Activated T-helper 2 cell treated with anti-CD3 and anti-CD28 coated beads, Interferon-gamma antibody, Interleukin-2, Interleukin-4, amounts not matched to agents 10 μg/mL and 5 μg/mL and 100 μg/mL, durations not matched to agents 14 hours and 24 hours and 36 hours (primary cell): Measurements from ENCODE around the gene TSPAN3. TPM values are rescaled to one million over a fixed set of nuclear protein-coding genes. Genes with fewer than 3 reads are reported as not detected.

Experiments
- DNase-seq: peaks from one replicate; pipeline ENCODE4 v3.0.0; 2021; ENCODE audit warnings: low spot score
- H3K27ac Mint-ChIP-seq: one replicate; pipeline ENCODE4 v1.8.0; 2021; ENCODE audit warnings: mixed read lengths
- H3K27me3 Mint-ChIP-seq: one replicate; pipeline ENCODE4 v1.8.0; 2021; ENCODE audit warnings: low read depth, mixed read lengths
- H3K36me3 Mint-ChIP-seq: one replicate; pipeline ENCODE4 v1.8.0; 2021; ENCODE audit warnings: low read depth, mixed read lengths
- H3K4me1 Mint-ChIP-seq: one replicate; pipeline ENCODE4 v1.8.0; 2021; ENCODE audit warnings: low read depth, mixed read lengths
- H3K4me3 Mint-ChIP-seq: one replicate; pipeline ENCODE4 v1.8.0; 2021; ENCODE audit warnings: low read depth, mild to moderate bottlenecking, moderate library complexity, mixed read lengths
- H3K9me3 Mint-ChIP-seq: one replicate; pipeline ENCODE4 v1.8.0; 2021; ENCODE audit warnings: mixed read lengths
- intact Hi-C: fragments of 100-400 bp; cut with micrococcal nuclease; formaldehyde crosslinking; loops from one replicate; pipeline ENCODE4 v1.15.1; 2023
- total RNA-seq: library from RNA; stranded (reverse); gene quantifications from 2 replicates; pipeline ENCODE4 v1.2.3, GENCODE V29; 2022

Gene TSPAN3
- total RNA-seq, 1 donor from 2014 or later = 40.1 TPM

DNA sequence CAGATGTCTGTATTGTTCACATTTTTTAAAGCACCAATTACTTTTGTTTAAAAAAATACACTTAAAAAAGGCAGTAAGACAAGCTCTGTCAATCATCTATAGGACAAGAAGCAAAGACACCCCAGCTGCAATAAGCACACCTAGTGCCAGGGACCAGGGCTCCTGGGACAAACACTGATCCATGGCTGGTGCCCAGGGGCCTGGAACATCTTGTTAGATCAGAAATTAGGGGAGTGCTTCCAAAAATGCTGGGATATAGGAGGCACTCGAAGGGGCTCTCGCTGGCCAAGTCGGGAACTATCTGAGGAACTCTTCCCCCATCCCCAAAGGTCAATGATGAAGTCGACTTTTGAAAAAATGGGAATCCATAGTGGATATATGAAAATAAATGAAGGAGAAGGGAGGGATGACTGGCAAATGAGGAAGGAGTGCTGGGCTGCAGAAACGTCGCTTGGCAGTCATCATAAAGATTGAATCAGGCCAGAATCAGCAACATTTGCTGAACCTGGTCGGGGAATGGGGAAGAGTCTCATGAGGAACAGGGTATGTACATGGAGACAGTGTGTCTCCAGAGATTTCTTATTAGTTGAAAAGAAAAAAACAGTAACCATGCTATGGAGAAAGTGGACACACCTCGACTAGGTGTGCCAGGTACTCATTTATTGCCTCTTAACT is 28.5 kb downstream of the TSPAN3 start:
- peaks cover 7% of the 10 kb centered on the region for H3K4me1 Mint-ChIP-seq
- no peak overlapping the region for H3K27ac Mint-ChIP-seq
- H3K9me3 Mint-ChIP-seq = peaks cover 2% of the 10 kb centered on the region
- H3K27me3 Mint-ChIP-seq = no peaks in the 10 kb centered on the region
- intact Hi-C loops = no loop called here
- H3K36me3 Mint-ChIP-seq = peaks cover 52% of the 10 kb centered on the region
- no peak for DNase-seq
- no peak overlapping the region for H3K4me3 Mint-ChIP-seq

DNA sequence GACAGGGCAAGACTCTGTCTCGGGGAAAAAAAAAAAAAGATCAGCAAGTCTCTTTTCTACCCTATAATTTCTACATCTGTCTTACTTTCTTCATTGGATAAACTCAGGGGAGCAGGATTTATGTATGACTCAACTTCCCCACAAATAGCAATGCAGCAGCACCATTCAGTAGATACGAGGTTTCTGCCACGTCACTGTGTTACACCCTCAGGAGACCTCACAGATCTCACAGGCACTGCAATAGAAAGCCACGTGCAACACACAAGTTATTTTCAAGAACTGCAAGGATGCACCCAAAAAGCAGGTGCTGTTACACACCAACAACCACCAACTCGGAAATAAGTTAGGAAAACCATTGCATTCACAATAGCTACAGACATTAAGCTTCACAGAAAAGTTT is 30.2 kb downstream of the TSPAN3 start:
- peaks cover 7% of the 10 kb centered on the region for H3K4me1 Mint-ChIP-seq
- H3K36me3 Mint-ChIP-seq = peaks cover 56% of the 10 kb centered on the region
- H3K4me3 Mint-ChIP-seq = no peak overlapping the region
- H3K9me3 Mint-ChIP-seq = peaks cover 6% of the 10 kb centered on the region
- peak overlapping the region; percentile 2 for H3K27ac Mint-ChIP-seq
- DNase-seq = no peak
- no peaks in the 10 kb centered on the region for H3K27me3 Mint-ChIP-seq
- intact Hi-C loops = no loop called here

DNA sequence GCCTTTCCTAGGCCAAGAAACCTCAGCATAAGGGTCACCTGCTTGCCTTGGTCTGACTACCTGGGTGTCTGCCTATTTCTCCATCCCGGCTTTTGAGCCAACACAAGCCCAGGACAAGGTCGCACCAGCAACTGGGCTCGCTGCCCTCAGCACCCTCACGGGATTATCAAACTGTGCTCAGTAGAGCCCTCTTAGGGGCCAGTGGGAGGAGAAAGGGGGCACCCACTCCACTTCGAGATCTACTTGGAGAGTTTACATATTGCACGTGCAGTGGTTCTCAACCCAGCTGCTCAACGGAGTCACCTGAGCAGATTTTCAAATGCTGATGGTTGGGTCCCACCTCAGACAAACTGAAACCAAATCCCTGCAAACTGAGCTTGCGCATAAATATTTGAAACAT is 31.1 kb downstream of the TSPAN3 start:
- Mint-ChIP-seq H3K27me3 (no peaks in the 10 kb centered on the region), H3K9me3 (peaks cover 6% of the 10 kb centered on the region), H3K4me1 (peaks cover 7% of the 10 kb centered on the region), H3K27ac (no peak overlapping the region), H3K4me3 (no peak overlapping the region), H3K36me3 (peaks cover 57% of the 10 kb centered on the region)
- peak; percentile 8 for DNase-seq
- intact Hi-C loops = no loop called here

DNA sequence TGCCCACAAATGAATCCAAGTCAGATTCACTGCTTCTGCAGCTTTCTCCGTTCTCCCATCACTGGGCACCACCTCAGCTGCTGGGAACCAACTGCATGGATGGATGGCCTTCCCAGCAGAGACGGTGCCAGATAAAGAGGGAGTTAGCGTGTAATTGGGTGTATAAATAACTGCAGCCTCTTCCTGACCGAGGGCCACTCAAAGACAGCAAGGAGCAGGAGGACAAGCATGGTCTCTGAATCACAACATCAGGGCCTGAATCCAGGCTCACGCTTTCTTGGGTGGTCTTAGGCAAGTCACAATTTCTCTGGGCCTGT is 31.7 kb downstream of the TSPAN3 start:
- no peak for DNase-seq
- H3K9me3 Mint-ChIP-seq = peaks cover 6% of the 10 kb centered on the region
- H3K4me1 Mint-ChIP-seq = peaks cover 7% of the 10 kb centered on the region
- H3K4me3 Mint-ChIP-seq = no peak overlapping the region
- H3K36me3 Mint-ChIP-seq = peaks cover 63% of the 10 kb centered on the region
- H3K27ac Mint-ChIP-seq = no peak overlapping the region
- intact Hi-C loops = no loop called here
- no peaks in the 10 kb centered on the region for H3K27me3 Mint-ChIP-seq

DNA sequence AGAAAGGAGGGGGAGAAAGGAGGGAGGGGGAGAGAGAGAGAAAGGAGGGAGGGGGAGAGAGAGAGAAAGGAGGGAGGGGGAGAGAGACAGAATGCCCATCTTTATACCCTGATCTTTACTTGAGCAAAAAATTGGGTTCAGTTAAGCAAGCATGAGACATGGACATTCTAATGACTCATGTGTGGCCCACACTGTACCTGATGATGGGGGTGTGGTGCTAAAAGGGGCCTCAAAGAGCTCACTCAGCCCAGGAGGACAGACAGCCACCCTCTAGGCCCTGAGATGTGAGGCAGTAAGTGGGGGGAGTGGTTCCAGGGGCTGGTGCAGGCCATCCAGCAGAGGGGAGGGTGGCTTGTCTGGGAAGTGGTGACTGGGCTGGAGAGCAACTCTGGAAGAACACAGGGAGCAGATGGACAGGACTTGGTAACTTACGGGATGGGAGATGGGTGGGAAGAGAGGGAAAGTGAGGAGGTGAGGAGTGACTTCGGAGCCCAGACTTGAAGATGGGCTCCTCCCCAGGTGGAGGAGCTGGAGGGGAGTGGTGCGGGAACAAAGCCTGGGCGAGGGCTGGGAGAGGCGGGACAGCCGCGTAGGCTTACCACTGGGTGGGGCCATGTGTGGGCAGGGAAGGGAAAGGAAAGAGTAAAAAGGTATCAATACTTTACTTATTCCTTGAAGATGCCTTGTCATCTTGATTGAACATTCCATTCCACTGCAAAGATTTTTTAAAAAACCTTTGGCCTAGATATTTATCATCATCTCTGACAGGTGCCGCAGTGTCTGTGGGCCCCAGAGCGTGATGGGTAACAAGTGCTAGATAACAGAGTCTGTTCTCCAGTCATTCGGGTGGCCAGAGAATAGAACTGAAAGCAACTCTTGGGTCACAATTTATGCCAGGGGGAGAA is 32.3 kb downstream of the TSPAN3 start:
- H3K27me3 Mint-ChIP-seq = no peaks in the 10 kb centered on the region
- H3K9me3 Mint-ChIP-seq = peaks cover 6% of the 10 kb centered on the region
- DNase-seq = peak; percentile 9
- peaks cover 67% of the 10 kb centered on the region for H3K36me3 Mint-ChIP-seq
- intact Hi-C loops = no loop called here
- no peak overlapping the region for H3K4me3 Mint-ChIP-seq
- H3K27ac Mint-ChIP-seq = peak overlapping the region; percentile 76
- H3K4me1 Mint-ChIP-seq = peaks cover 7% of the 10 kb centered on the region

DNA sequence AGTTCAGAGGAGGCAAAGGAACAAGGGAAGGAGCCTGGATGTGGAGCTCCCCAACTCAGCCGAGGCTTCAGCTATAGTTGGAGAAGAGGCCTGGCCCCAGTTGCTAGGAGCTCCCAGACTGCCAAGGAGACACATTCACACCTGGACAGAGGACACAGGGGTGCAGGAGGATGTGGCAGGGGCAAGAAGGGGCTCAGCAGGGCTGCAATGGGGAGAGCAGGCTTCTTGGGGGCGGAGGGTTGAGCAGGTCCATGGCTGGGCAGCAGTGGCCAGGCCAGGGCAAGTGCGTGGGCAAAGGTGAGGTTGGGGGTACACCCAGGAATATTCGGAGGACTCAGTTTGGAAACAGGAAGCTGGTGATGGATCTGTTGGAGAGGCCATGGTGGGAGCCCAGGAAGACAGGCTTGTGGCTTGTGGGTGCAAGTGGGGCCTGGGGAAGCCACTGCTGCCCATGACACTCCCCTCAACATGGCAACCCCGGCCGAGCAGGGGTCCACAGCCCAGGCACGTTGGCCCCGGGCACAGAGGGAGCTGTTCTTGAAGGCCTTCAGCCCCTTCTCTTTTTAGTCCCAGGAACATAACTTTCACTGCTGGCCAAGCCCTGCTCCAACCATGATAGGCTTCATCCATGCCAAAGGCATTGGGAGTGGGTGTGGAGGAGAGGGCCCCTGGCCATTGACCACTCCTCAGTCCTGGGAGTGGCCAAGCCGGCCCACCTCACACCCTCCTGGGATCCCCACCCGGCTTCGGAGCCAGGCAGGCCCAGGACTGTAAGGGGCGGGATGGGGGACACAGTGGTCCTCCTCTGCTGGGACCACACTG is 33.3 kb downstream of the TSPAN3 start:
- peaks cover 67% of the 10 kb centered on the region for H3K36me3 Mint-ChIP-seq
- no peak overlapping the region for H3K4me3 Mint-ChIP-seq
- peaks cover 7% of the 10 kb centered on the region for H3K4me1 Mint-ChIP-seq
- intact Hi-C loops = no loop called here
- DNase-seq = peak; percentile 8
- H3K27ac Mint-ChIP-seq = peak overlapping the region; percentile 33
- no peaks in the 10 kb centered on the region for H3K27me3 Mint-ChIP-seq
- H3K9me3 Mint-ChIP-seq = peaks cover 6% of the 10 kb centered on the region

DNA sequence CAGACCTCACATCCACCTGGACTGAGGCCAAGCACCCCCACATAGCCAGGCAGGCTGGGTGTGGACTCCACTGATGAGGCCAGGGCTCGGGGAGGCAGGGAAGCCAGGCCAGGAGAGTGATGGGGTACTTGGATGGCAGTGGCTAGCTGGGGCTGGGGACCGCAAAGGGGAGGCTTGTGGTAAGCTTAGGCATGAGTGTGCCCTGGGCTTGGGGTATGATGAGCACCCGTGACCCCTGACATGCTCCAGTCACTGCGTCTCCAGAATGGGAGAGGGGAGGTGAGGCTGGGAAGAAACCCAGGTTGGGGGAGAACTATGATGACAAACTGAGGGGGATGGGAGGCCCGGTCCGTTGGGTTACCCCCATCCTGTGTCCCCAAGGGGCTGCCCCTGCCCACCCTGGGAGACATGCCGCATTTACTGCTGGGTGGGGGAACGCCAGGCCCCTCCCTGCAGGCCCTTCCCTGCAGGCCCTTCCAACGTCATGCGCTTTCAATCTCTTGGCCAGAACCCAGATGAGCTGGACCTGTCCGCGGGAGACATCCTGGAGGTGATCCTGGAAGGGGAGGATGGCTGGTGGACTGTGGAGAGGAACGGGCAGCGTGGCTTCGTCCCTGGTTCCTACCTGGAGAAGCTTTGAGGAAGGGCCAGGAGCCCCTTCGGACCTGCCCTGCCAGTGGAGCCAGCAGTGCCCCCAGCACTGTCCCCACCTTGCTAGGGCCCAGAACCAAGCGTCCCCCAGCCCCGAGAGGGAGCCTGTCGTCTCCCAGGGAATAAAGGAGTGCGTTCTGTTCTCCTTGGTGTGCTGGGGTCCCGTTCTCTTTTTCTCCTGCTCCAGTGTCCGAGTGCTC is 34.1 kb downstream of the TSPAN3 start:
- H3K4me3 Mint-ChIP-seq = no peak overlapping the region
- DNase-seq = peak; percentile 7

DNA sequence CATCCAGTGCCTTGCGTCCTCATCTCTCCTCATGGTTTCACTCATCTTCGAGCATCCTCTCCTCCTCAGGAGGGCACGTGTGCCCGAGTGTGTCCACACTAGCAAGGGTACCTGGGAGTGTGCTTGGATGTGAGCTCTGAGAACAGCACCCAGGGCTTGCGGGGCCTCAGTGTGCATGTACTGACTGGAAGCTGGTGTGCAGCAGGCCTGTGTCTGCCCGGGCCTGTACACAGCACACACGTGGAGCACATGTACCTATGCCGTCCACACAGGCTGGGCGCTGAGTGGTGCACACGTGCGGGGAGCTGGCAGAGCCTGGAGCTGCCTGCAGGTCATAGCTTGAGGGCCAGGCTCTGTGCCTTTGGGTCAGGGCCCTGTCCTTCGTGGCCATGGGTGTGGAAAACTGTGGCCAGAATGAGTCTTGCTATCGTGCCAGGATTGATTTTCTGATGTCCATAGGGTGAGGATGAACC is 34.9 kb downstream of the TSPAN3 start:
- Mint-ChIP-seq H3K36me3 (peaks cover 75% of the 10 kb centered on the region), H3K27me3 (no peaks in the 10 kb centered on the region), H3K4me3 (no peak overlapping the region), H3K9me3 (peaks cover 6% of the 10 kb centered on the region), H3K27ac (peak overlapping the region; percentile 33), H3K4me1 (peaks cover 7% of the 10 kb centered on the region)
- intact Hi-C loops = no loop called here
- peak; percentile 5 for DNase-seq

More for the DNA sequence above, 34.1 kb downstream of the TSPAN3 start:
- no peaks in the 10 kb centered on the region for H3K27me3 Mint-ChIP-seq
- peaks cover 7% of the 10 kb centered on the region for H3K4me1 Mint-ChIP-seq
- intact Hi-C loops = no loop called here
- peak overlapping the region; percentile 49 for H3K27ac Mint-ChIP-seq
- peaks cover 67% of the 10 kb centered on the region for H3K36me3 Mint-ChIP-seq
- peaks cover 6% of the 10 kb centered on the region for H3K9me3 Mint-ChIP-seq

DNA sequence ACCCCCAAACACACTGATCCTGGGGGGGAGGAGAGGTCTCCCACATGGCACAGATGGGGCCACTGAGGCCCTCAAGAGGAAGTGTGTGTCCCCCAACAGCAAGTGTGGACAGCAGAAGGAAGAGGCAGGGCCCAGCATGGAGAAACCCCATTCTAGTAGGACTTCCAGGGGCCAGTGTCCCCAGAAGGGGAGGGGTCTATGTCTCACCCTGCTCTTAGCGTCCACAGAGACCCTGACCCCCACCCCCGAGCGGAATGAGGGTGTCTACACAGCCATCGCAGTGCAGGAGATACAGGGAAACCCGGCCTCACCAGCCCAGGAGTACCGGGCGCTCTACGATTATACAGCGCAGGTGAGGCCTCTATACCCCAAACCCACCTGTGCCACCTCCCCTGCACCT is 35.3 kb downstream of the TSPAN3 start:
- Mint-ChIP-seq H3K9me3 (peaks cover 6% of the 10 kb centered on the region), H3K36me3 (peaks cover 72% of the 10 kb centered on the region), H3K27ac (no peak overlapping the region), H3K4me3 (no peak overlapping the region), H3K4me1 (peaks cover 4% of the 10 kb centered on the region), H3K27me3 (no peaks in the 10 kb centered on the region)
- DNase-seq = no peak
- intact Hi-C loops = no loop called here

DNA sequence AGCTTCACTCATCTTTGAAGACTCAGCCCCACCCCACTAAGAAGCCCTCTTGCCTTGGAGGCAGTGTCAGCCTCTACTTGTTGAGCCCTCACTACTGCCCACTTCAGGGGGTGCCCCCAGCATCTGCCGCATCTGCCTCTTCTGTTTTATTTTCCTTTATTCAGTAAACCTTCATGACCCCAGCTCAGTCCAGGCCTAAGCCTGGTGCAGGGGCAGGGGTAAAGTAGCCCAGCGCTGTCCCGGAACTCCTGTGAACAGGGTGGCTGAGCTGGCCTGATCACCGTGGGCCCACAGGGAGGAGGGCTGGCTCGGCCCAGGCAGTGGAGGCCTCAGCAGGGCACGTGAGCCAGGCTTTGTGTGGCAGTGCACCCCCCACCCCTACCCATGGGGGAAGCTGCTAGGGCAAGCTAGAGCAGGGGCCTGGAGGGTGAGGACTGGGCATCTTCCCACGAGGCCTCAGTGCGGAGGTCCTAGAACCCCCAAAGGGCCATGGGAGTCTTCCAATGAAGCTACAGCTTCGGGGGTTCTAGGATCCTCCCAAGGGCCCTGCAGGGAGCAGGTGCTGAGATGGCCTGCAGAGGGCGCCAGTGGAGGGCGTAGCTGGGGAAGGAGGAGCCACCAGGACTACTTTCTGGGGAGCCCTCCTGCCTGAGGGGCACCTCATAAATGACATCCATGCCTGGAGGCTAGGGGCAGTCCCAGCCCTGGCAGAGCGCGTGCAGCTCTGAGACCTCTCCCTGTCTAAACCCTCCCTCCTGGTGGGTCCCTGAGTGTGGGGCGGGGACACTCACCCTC is 36.0 kb downstream of the TSPAN3 start:
- Mint-ChIP-seq H3K27ac (no peak overlapping the region), H3K27me3 (no peaks in the 10 kb centered on the region), H3K36me3 (peaks cover 75% of the 10 kb centered on the region), H3K4me1 (peaks cover 4% of the 10 kb centered on the region), H3K4me3 (no peak overlapping the region), H3K9me3 (peaks cover 6% of the 10 kb centered on the region)
- intact Hi-C loops = no loop called here
- DNase-seq = no peak

DNA sequence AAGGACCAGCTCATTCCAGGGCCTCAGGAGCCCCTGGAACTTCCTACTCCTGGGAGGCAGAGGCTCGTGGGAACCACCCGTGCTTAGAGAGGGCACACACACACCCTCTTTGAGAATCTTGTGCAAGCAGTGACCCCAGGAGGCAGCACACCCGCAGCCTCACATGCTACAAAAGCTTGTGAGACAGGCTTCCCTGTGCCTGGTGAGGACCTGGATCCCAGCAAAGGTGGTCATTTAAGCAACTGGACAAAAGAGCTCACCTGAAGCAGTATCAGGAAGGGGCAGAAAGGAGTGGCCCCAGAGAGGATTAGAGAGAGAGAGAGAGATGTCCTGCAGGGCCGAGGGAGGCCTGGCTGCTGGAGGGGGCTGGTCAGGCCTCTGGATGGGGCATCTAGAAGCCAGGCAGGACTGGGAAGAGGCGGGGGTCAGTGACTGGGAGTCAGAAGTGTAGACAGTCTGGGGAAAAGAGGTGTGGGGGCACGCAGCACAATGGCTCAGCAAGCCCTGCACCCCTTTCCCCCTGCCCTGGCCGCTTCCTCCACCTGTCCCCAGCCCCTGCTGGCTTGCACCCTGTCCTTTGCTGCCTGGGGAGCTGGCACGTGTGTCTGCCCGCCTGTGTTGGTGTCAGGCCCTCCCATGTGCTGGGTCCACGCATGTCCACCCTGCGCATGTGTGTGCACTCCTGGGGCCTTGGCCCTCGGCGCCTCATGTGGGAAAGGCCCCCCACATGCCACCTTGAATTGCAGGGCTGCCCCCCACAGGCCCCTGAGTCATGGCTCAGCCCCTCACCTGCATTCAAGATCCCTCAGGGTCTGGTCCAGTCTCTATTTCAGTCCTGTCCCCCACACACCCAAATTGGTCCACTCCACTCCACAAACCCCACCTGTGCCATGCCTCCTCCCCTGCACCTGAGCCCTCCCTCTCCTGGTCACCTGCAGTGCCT is 36.9 kb downstream of the TSPAN3 start:
- Mint-ChIP-seq H3K27ac (no peak overlapping the region), H3K4me1 (peaks cover 4% of the 10 kb centered on the region), H3K4me3 (no peak overlapping the region), H3K27me3 (no peaks in the 10 kb centered on the region), H3K36me3 (peaks cover 75% of the 10 kb centered on the region), H3K9me3 (peaks cover 6% of the 10 kb centered on the region)
- DNase-seq = no peak
- intact Hi-C loops = no loop called here
